MM.1S (cell line): Measurements from ENCODE around the gene PAX8.
A peak's percentile ranks its signal among the peaks of the same experiment; 100 is the strongest.

ENCODE experiments used
- DNase-seq: peaks from one replicate; pipeline ENCODE4 v3.0.0-alpha.2; 2015
- H2AFZ ChIP-seq: fragments of 300-600 bp; sonication (generic); 2 replicates; pipeline ENCODE4 v1.6.0; 2016; ENCODE audit warnings: antibody characterized with exemption, low read length
- H3F3A ChIP-seq: fragments of 300-600 bp; sonication (generic); 2 replicates; pipeline ENCODE4 v1.6.1; 2016; ENCODE audit warnings: mild to moderate bottlenecking, antibody characterized with exemption, low read length, moderate library complexity, mixed read lengths; ENCODE audit not compliant: insufficient read depth
- H3K27ac ChIP-seq: fragments of 300-600 bp; sonication (generic); 2 replicates; pipeline ENCODE4 v1.5.1; 2016; ENCODE audit warnings: mild to moderate bottlenecking, low read length
- H3K27me3 ChIP-seq: fragments of 300-600 bp; sonication (generic); replicated peaks from 2 replicates; pipeline ENCODE4 v1.6.0; 2016; ENCODE audit warnings: low read length; ENCODE audit not compliant: insufficient read depth
- H3K36me3 ChIP-seq: fragments of 300-600 bp; sonication (generic); replicated peaks from 2 replicates; pipeline ENCODE4 v1.6.1; 2016; ENCODE audit warnings: mild to moderate bottlenecking, low read length, mixed read lengths; ENCODE audit not compliant: insufficient read depth
- H3K4me1 ChIP-seq: fragments of 300-600 bp; sonication (generic); 2 replicates; pipeline ENCODE4 v1.6.1; 2016; ENCODE audit warnings: low read length, mixed read lengths
- H3K4me2 ChIP-seq: fragments of 300-600 bp; sonication (generic); 2 replicates; pipeline ENCODE4 v1.6.0; 2016; ENCODE audit warnings: low read depth, low read length
- H3K4me3 ChIP-seq: fragments of 300-600 bp; sonication (generic); 2 replicates; pipeline ENCODE4 v1.5.1; 2016; ENCODE audit warnings: low read length, mixed read lengths
- H3K79me2 ChIP-seq: fragments of 300-600 bp; sonication (generic); 2 replicates; pipeline ENCODE4 v1.6.1; 2016; ENCODE audit warnings: mixed run types, low read length, mixed read lengths
- H3K9ac ChIP-seq: fragments of 300-600 bp; sonication (generic); 2 replicates; pipeline ENCODE4 v1.6.1; 2016; ENCODE audit warnings: low read length, mixed read lengths
- H3K9me2 ChIP-seq: fragments of 300-600 bp; sonication (generic); replicated peaks from 2 replicates; pipeline ENCODE4 v1.6.1; 2016; ENCODE audit warnings: mild to moderate bottlenecking, low read length, mixed read lengths; ENCODE audit not compliant: insufficient read depth
- H3K9me3 ChIP-seq: fragments of 300-600 bp; sonication (generic); replicated peaks from 2 replicates; pipeline ENCODE4 v1.6.1; 2016; ENCODE audit warnings: mild to moderate bottlenecking, low read length, mixed read lengths; ENCODE audit not compliant: insufficient read depth
- H4K20me1 ChIP-seq: fragments of 300-600 bp; sonication (generic); 2 replicates; pipeline ENCODE4 v1.6.1; 2016; ENCODE audit warnings: mild to moderate bottlenecking, low read length, moderate library complexity, mixed read lengths; ENCODE audit not compliant: insufficient read depth
- EZH2 ChIP-seq: fragments of 300-600 bp; sonication (generic); optimal IDR thresholded peaks from 2 replicates; pipeline ENCODE3; 2017; ENCODE audit warnings: low read depth, mild to moderate bottlenecking, antibody characterized with exemption, low read length, mixed read lengths
- EZH2phosphoT487 ChIP-seq: fragments of 300-600 bp; sonication (generic); IDR thresholded peaks from 2 replicates; pipeline ENCODE4 v1.6.1; 2018; ENCODE audit warnings: antibody characterized with exemption, low read length
- TF ChIP-seq, protein P1 (sequence below): fragments of 300-600 bp; sonication (generic); IDR thresholded peaks from 2 replicates; pipeline ENCODE4 v1.5.1; 2016; ENCODE audit warnings: antibody characterized with exemption, low read length, mixed read lengths

Gene PAX8

DNA sequence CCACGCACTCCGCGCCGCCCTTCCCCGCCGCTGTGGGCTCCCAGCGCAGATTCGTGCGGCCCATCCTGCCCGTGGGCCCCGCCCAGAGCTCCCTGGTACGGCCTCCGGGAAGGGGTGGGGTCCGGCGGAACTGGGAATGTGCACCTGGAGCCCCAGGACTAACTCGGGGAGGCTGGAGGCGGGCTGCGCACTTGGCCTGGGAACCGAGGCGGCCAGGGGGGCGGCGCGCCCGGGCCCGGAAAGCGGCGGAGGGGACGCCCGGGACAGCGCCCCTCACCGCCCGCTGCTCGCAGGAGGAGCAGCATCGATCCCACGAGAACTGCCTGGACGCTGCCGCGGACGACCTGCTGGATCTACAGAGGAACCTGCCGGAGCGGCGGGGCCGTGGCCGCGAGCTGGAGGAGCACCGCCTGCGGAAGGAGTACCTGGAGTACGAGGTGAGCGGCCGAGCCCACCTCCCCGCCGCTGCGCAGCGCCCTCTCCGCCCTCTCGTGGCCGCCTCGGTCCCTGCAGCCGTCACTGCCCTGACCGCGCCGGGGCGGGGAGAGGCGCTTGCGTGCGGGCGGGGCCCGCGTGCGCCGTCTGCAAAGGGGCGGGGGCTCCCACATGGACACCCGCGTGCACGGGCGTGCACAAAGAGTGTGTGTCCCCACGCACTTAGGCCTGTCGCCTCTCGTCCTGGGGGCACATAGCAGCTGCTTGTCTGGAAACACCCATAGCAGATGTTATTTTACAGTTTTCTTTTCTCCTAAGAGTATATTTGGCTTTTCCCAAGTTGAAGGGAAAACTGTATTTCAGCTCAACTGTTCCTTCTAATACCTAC lies 79.7 kb downstream of the PAX8 start:
- no peaks in the 10 kb centered on the region for H3K9me2 ChIP-seq
- H3K4me1 ChIP-seq: no peaks in the 10 kb centered on the region
- H3F3A ChIP-seq: 0 out of 2 replicates have a peak, but pooled peaks cover 2% of the 10 kb centered on the region
- H3K9ac ChIP-seq: no peak overlapping the region
- H2AFZ ChIP-seq: no peak overlapping the region
- no peaks in the 10 kb centered on the region for H3K27me3 ChIP-seq
- peak overlapping the region; percentile 40 for H3K4me3 ChIP-seq
- TF ChIP-seq, protein P1, sequence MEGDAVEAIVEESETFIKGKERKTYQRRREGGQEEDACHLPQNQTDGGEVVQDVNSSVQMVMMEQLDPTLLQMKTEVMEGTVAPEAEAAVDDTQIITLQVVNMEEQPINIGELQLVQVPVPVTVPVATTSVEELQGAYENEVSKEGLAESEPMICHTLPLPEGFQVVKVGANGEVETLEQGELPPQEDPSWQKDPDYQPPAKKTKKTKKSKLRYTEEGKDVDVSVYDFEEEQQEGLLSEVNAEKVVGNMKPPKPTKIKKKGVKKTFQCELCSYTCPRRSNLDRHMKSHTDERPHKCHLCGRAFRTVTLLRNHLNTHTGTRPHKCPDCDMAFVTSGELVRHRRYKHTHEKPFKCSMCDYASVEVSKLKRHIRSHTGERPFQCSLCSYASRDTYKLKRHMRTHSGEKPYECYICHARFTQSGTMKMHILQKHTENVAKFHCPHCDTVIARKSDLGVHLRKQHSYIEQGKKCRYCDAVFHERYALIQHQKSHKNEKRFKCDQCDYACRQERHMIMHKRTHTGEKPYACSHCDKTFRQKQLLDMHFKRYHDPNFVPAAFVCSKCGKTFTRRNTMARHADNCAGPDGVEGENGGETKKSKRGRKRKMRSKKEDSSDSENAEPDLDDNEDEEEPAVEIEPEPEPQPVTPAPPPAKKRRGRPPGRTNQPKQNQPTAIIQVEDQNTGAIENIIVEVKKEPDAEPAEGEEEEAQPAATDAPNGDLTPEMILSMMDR: peak; percentile 50
- no peak for TF ChIP-seq EZH2
- no peaks in the 10 kb centered on the region for H4K20me1 ChIP-seq
- H3K4me2 ChIP-seq: peak overlapping the region; percentile 45; the same call in 1 of the 2 replicates
- DNase-seq: peak; percentile 56
- H3K36me3 ChIP-seq: no peaks in the 10 kb centered on the region; the same call in 1 of the 2 replicates
- H3K79me2 ChIP-seq: no peaks in the 10 kb centered on the region
- no peaks in the 10 kb centered on the region for H3K9me3 ChIP-seq
- H3K27ac ChIP-seq: no peak overlapping the region

DNA sequence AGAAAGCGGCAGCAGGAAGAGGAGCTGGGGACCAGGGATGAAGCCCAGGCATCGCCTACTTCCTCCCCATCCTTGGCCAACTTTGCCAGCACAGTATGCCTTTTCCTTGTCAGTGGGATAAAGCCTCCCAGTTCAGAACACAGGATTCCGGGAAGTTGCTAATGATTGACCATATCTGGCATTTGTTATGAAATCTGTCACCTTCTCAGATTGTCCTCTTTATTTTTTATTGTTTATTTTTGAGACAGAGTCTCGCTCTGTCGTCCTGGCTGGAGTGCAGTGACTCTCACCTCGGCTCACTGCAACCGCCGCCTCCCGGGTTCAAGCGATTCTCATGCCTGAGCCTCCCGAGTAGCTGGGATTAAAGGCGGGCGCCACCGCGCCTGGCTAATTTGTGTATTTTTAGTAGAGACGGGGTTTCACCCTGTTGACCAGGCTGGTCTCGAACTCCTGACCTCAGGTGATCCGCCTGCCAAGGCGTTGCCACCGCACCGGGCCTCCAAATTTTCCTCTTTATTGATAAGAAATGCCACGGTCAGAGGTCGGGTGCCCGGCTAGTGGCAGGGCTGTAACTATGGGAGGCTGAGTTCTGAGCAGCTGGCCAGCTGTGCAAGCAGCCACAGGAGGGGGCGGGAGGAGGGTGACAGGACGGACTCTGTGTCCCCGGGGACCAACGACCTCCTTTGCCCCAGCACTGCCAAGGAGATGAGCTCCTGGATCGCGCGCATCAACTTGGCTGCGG lies 80.5 kb downstream of the PAX8 start:
- no peak overlapping the region for H3K9ac ChIP-seq
- H3K4me3 ChIP-seq: peak overlapping the region; percentile 40; the same call in 1 of the 2 replicates
- no peak overlapping the region for H2AFZ ChIP-seq

DNA sequence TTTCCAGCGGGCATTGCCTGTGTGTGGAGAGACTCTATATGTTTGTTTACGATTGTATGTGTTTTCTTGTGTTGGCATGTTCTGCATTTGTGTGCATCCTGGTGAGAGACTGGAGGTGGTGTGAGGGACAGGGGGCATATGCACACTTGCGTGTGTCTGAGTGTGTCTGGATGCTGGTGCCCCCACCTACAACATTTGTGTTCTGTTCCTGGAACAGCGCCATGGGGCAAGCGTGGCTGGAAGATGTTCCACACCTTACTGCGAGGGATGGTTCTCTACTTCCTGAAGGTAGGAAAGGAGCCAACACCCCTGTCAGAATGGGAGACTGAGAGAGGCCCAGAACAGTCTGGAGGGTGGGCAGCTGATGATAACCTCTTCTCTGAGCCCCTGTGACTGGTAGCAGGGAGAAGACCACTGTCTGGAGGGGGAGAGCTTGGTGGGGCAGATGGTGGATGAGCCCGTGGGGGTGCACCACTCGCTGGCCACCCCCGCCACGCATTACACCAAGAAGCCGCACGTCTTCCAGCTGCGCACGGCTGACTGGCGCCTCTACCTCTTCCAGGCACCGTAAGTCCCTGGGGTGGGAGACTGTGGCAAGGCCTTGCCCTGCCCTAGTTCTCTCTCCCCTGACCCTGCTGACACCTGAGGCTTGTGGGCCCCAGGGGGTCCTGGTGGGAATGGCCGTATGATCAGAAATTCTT lies 81.2 kb downstream of the PAX8 start:
- Histone ChIP-seq H3K9me3 (no peaks in the 10 kb centered on the region), H3K27me3 (no peaks in the 10 kb centered on the region), H3K36me3 (peaks cover 7% of the 10 kb centered on the region; the same call in 1 of the 2 replicates), H4K20me1 (no peaks in the 10 kb centered on the region), H3K27ac (no peak overlapping the region), H2AFZ (no peak overlapping the region), H3F3A (0 out of 2 replicates have a peak, but pooled peaks cover 2% of the 10 kb centered on the region), H3K4me2 (no peak overlapping the region), H3K9me2 (no peaks in the 10 kb centered on the region), H3K4me1 (no peaks in the 10 kb centered on the region), H3K9ac (no peak overlapping the region), H3K79me2 (no peaks in the 10 kb centered on the region), H3K4me3 (no peak overlapping the region)
- DNase-seq: no peak
- TF ChIP-seq EZH2: no peak
- no peak for TF ChIP-seq EZH2phosphoT487
- TF ChIP-seq, protein P1: no peak

More for the DNA sequence above, 80.5 kb downstream of the PAX8 start:
- Histone ChIP-seq H3K9me3 (no peaks in the 10 kb centered on the region), H3K4me1 (no peaks in the 10 kb centered on the region), H3K79me2 (no peaks in the 10 kb centered on the region), H3K36me3 (peaks cover 1% of the 10 kb centered on the region), H3K27me3 (no peaks in the 10 kb centered on the region), H3K4me2 (peak overlapping the region; percentile 45; the same call in 1 of the 2 replicates), H3K27ac (no peak overlapping the region), H3K9me2 (no peaks in the 10 kb centered on the region), H3F3A (0 out of 2 replicates have a peak, but pooled peaks cover 2% of the 10 kb centered on the region), H4K20me1 (no peaks in the 10 kb centered on the region)
- no peak for TF ChIP-seq EZH2
- no peak for TF ChIP-seq EZH2phosphoT487
- TF ChIP-seq, protein P1: no peak
- DNase-seq: no peak
